GOT3 (cell line): Measurements from ENCODE around the gene MRFAP1.

Source experiments
- DNase-seq: peaks from one replicate; lab custom pipeline; 2025; ENCODE audit warnings: mixed read lengths; lab: John Stamatoyannopoulos, UW

Gene MRFAP1

DNA sequence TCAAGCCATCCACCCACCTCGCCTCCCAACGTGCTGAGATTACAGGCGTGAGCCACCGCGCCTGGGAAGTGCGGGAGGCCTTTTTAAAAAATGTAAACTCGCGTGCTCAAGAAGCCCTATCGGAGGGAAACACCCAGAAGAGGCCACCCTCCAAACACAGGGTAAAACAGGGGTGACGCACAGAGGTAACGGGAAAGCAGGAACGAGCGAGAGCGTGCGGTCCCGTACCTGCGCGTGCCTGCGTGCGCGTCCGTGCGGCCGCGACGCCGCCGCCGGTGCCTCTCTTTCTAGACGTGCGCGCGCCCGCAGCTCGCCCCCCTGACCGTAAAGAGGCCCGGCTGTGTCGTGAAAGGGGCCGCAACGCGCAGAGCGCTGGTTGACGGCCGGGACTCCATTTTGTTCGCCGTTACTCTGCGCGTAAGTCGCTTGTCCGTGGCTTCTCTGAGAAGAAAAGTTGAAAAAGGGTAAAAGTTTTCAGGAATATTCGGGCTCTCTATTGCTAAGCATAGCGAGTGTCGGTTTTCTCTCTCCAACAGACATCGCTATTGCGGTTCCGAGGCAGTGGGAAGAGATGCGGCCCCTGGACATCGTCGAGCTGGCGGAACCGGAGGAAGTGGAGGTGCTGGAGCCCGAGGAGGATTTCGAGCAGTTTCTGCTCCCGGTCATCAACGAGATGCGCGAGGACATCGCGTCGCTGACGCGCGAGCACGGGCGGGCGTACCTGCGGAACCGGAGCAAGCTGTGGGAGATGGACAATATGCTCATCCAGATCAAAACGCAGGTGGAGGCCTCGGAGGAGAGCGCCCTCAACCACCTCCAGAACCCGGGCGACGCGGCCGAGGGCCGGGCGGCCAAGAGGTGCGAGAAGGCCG lies at the start of gene MRFAP1:
MRFAP1 (plus strand) TSS at position 394 of the 872 bp plus-strand sequence; CDS start at position 572, 178 bp downstream.
- peak; percentile 75 for DNase-seq

DNA sequence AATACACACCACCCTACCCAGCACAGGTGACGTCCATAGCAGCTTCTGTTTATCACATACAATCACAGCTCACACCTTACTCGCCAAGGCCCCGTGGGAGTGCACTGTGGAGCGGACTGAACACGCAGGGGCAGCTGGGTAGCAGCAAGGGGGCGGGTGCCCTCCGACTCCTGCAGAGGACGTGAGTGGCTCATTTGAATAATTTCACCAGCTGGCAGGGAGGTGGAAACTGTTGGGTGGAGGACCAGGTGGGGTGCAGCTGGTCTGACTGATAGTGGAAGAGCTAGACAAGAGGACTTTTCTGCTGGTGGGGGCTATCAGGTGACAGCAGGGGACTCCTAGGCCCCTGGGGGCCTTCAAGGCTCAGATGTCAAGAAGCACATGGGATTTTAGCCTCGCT lies 49.2 kb upstream of the MRFAP1 start:
- DNase-seq, result no peak

DNA sequence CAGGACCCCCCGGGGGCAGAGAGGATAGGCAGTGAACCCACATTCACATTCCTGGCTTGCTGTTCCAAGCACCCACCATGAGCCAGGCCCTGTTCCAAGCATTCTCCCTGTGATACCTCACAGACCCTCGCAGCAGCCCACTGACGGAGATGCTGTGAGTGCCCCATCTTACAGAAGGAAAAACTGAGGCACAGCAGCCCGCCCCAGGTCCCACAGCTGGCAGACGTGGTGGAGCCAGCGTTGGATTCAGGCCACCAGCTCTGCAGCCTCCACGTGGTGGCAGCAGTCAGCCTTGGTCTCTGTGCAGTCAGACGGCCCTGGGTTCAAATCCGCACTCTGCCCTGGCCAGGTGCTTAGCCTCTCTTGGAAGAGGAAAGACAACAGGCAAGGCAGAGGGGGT lies 48.7 kb upstream of the MRFAP1 start:
- DNase-seq, result no peak

DNA sequence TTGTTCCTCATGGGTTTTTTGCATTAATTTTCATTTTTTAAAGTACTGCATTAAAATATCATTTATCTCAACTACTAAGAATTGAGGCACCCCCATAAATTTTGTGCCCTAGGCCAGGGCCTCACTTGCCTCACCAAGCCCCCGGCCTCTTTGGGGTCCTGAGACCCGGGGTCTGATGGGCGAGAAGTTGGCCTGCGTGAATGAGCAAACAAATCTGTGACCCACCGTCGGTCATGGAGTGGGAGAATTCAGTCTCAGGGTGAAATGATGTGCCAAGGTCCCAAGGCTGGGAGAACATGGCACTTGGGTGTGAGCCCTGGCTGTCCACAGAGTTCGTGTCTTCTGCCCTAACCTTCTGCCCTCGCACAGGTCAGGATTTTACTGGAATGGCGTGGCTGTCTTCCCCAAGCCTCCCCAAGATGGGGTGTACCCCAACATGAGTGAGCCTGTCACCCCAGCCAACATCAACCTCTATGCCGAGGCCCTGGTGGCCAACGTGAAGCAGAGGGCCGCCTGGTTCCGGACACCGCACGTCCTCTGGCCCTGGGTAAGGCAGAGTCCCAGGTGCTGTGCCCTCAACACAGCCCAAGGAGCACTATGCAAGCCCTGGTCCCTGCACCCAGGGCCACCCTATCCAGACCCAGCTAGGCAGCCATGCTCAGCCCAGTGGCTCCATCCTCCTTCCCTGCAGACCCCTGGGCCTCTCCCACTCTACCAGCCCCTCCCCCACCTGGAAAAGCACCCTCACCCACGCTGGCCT lies 47.5 kb upstream of the MRFAP1 start:
- DNase-seq, result no peak

DNA sequence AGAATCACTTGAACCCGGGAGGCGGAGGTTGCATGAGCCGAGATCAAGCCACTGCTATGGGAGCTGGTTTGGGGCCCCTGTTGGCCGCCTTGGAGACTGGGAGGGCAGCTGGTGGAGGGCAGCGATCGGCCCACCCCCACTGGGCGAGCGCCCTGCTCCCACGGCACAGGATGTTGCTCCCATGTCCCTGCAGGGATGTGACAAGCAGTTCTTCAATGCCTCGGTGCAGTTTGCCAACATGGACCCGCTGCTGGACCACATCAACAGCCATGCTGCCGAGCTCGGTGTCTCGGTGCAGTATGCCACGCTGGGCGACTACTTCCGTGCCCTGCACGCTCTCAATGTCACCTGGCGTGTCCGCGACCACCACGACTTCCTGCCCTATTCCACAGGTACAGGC lies 46.1 kb upstream of the MRFAP1 start:
- DNase-seq, result no peak

DNA sequence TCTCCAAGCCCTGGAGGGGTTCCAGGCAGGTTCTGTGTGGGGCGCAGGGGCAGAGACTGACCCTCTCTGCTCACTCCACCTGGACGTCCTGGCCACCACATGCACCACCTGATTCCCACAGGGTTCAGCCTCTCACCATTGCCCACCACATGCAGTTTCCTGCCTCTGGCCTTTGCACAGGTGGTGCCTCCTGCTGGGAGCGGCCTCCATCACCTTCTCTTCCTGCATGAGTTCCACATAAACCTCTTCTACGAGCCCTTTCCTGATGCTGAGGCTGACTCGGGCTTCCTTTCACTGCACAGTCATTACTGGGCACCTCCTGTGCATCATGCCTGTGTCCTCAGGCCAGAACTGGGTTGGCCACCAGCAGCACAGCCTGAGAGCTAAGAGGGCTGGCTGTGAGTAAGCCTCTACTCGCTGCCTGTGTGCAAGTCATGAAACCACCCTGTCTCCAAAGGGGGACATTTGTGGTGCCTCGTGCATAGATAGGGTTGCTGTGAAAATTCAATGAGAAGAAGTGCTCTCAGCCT lies 45.6 kb upstream of the MRFAP1 start:
- DNase-seq, result no peak

DNA sequence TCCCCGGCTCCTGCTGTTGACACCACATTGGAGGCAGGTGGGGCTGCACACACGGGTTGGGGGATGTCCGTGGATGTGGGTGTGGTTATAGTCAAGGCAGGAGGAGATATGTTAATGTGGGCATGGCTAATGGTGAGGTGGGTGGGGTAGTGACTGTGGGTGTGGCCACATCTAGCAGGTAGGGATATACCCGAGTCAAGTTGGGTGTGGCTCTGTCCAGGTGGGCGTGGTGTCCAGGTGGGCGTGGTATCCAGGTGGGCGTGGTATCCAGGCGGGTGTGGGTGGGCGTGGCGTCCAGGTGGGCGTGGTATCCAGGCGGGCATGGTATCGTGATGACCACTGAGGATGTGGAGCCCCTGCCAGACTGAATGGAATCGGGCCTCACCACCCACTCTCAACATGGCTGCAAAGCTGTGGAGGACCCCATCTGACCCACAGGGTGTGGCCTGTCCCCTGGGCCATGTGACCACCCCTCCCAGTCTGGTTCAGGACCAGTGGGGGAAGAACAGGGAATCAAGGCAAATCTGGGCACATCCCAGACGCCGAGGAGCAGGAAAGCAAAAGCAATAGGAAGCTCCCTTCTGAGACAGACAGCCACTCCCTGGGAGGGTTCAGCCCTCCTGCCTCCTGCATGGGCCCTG lies 44.5 kb upstream of the MRFAP1 start:
- DNase-seq, result no peak

DNA sequence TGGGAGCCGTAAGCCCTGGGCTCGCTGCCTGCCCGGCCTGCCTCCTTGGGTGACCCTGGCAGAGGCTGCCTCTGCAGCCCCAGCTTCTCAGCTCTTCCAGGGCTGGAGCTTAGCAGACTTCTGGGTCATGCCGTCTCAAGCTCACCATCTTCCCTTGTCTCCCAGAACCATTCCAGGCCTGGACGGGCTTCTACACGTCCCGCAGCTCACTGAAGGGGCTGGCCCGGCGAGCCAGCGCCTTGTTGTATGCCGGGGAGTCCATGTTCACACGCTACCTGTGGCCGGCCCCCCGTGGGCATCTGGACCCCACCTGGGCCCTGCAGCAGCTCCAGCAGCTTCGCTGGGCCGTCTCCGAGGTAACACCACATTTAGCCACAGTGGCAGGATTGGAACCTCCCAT lies 43.5 kb upstream of the MRFAP1 start:
- DNase-seq, result no peak

DNA sequence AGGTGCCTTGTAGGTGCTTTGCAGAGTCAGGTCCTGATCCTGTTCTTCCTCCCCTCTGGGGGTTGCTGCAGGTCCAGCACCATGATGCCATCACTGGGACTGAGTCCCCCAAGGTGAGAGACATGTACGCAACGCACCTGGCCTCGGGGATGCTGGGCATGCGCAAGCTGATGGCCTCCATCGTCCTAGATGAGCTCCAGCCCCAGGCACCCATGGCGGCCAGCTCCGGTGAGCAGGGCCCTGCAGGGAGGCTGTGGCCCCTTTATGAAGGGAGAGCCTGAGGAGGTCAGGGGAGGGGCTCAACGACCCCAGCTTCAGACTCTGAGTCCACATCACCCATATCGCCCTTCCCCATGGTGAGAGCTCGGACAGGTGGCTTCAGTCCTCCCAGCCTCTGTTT lies 42.4 kb upstream of the MRFAP1 start:
- no peak for DNase-seq

DNA sequence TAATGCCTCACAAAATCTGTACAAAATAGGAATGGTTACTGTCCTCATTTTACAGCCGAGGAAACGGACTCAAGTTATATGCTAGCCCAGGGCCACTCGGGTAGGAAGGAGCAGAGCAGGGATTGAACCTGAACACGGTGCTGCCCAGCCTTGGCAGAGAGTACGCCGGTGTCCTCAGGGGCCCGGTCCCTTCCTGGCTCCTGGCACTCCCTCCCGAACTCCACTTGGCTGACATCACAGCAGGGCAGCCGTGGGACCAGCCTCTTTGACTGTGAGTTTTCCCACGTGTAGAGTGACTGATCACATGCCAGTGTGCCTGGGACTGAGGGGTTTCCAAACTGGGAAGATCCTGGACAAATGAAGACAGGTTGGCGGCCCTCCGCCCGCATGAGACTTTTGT lies 41.8 kb upstream of the MRFAP1 start:
- DNase-seq, result no peak

DNA sequence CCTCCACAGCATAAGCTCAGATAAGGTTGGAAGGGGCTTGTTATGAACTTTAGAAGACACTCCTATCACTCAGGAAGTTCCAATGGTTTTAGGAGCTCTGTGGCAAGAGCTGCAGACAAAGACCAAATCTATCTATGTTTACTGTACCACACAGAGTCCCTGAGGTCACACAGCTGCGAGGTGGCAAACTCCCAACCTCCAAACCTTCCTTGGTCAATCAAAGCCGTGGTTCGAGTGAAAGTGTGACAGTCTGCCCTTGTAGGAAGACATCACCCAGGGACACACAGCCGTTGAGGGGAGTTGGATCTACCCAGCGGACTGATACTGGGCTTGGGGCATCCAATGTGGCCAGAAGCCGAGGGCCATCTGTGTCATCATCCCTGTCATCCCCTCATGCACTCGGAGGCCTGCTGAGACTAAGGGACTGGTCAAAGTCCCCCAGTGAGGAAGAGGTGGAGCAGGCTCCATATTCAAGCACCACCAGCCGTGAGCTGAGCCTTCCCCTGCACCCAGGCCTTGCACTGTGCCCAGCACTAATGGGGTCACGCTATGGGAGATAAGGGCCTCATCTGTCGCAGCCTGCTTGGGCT lies 38.7 kb upstream of the MRFAP1 start:
- DNase-seq, result no peak

DNA sequence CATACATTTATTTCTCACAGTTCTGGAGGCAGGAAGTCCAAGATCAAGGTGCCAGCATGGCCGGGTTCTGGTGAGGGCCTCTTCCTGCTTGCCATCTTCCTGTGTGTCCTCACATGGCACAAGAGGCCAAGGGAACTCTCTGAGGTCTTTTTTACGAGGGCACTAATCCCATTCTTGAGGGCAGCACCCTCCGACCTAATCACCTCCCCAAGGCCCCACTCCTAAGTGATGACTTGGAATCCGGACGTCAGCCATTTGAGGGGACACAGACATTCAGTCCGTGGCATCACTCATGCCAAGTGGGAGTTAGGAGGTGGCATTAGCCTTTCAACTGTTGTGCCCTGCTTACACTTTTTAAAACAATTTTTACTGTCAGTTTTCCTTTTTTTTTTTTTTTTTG lies 38.2 kb upstream of the MRFAP1 start:
- no peak for DNase-seq

DNA sequence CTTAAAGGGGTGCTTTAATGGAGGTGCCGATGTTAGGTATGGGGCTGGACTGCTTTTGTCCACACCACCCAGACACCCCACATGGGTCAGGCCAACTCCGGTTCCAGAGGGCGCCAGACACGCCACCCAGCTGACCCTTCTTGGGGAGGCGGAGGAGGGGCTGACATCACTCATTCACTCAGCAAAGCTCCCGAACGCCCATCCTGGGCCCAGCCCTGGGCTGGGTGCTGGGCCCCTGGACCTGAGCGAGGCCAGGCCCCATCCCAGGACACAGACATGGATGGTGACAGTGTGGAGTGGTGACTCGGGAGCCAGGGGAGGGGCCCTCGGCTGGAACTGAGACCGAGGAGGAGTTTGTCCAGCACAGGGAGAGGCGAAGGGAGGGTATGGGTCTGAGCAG lies 37.4 kb upstream of the MRFAP1 start:
- DNase-seq, result no peak

DNA sequence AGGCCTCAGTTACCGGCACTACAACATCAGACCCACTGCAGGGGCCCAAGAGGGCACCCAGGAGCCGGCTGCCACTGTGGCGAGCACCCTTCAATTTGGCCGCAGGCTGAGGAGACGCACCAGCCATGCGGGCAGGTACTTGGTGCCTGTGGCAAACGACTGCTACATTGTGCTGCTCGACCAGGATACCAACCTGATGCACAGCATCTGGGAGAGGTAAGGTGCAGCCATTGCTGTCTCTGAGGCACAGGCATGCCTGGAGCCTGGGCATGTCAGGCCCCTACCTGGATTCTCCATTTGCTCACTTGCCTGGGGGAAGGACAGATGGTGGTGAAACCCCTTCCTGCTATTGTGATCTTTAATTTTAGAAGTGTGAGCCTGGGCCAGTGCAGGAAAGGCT lies 35.4 kb upstream of the MRFAP1 start:
- no peak for DNase-seq

DNA sequence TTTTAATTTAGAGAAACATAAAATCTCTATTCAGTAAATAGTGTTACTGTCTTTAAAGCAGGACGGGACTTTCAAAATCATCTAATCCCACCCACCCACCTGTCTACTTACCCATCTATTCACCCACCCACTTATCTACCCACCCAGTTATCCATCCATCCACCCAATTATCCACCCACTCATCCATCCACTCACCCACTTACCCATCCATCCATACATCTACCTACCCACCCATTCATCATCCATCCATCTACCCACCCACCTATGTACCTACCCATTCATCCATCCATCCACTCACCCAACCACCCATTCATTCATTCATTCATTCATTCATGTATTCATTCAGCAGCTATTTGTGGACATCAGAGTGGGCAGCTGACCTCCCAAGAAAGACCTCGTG lies 34.9 kb upstream of the MRFAP1 start:
- no peak for DNase-seq

DNA sequence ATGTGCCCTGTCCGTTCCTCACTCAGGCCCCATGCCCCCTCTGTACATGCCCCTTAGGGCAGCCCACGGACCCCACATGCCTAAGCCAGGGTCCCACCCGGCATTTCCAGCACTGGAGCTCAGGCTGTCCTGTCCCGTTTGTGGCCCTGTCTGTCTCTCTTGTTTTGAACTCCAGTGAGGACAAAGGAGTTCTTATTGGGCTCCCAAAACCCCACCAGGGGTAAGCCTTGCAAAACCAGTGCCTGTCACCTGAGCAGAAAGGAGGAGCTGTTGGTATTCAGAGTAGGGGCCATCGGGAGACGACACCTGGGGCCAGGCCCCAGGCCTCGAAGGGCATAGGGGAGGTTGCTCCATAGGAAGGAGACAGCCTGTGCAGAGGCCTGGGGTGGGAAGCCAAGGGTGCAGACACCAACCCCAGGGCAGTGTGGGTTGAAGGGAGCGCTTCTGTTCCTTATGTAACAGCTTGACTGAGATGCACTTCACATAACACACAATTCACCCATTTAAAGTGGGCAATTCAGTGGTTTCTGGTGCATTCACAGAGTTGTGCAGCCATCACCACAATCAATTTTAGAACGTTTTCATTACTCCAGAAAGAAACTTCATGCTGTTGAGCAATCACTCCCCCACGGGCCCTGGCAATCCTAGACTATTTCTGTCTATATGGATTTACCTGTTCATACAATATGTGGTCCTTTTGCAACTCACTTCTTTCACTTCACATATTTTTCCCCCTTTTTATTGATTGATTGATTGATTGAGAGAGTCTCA lies 33.8 kb upstream of the MRFAP1 start:
- DNase-seq, result no peak

DNA sequence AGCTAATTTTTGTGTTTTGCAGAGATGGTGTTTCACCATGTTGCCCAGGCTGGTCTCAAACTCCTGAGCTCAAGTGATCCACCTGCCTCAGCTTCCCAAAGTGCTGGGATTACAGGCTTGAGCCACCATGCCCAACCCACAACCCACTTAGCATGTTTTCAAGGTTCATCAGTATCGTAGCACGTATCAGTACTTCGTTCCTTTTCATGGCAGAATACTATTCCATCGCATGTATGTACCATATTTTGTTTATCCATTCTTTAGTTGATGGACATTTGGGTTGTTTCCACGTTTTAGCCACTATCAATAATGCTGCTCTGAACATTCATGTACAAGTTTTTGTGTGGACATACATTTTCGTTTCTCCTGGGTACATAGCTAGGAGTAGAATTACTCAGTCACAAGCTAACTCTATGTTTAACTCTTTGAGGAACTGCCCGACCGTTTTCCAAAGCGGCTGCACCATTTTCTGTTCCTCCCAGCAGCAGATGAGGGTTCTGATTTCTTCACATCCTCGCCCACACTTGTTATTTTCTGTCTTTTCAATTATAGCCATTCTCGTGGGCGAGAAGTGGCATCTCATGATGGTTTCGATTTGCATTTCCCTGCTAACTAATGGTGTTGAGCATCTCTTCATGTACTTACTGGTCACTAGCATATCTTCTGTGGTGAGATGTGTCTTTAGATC lies 33.0 kb upstream of the MRFAP1 start:
- DNase-seq, result no peak

DNA sequence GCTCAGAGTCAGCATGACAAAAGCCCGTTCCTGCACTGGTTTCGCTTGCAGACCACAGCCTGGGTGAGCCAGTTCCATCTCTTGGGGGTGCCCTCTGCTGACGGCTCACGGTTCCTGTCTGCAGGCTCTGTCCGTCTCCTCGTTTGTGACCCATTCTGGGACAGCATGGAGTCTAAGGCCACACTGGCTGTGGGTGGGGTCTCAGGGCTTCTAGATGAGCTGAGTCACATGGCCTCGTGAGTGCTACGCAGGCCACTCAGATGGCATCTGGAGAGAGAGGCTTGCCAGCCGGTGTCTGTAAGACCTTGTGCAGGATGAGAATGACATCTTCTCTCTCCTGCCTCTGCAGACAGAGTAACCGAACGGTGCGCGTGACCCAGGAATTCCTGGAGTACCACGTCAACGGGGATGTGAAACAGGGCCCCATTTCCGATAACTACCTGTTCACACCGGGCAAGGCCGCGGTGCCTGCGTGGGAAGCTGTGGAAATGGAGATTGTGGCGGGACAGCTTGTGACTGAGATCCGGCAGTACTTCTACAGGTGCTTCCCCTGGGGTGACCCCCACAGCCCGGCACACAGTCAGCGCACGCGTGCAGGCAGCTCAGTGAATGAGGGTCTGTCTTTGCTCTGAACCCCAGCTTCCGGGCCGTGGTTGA lies 31.6 kb upstream of the MRFAP1 start:
- DNase-seq, result no peak

DNA sequence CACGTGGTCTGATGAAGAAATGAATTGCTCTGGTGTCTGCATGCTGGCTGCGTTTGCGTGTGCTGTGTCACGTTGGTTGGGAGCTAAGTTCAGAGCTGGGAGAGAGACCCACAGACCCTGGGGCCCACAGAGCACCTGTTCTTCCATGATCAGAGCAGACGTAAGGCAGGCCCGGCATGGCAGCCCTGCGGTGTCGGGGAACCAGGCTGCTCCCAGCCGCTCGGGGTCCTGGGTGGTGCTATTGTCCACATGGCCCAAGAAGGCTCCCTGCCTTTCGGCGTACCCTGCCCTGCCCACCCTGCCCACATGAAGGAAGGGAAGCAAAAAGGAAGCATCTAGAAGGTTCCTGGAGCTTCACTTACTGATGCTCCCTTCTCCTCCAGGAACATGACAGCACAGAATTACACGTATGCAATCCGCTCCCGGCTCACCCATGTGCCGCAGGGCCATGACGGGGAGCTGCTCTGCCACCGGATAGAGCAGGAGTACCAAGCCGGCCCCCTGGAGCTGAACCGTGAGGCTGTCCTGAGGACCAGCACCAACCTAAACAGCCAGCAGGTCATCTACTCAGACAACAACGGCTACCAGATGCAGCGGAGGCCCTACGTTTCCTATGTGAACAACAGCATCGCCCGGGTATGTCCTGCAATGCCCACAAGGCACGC lies 30.9 kb upstream of the MRFAP1 start:
- DNase-seq, result no peak
